GM18907 (cell line): ENCODE results near the gene MARCKSL1.
"Not testable (repeated sequence)": the region's sequence is repeated elsewhere in the genome, so short reads cannot be mapped to it uniquely, and the experiment has no call there.

ENCODE experiments used
- ATAC-seq: cut with Tn5 transposase; IDR thresholded peaks from one replicate; pipeline ENCODE4 v1.9.1; 2021; ENCODE audit warnings: mild to moderate bottlenecking, moderate library complexity; ENCODE audit not compliant: unreplicated experiment

The MARCKSL1 gene

DNA sequence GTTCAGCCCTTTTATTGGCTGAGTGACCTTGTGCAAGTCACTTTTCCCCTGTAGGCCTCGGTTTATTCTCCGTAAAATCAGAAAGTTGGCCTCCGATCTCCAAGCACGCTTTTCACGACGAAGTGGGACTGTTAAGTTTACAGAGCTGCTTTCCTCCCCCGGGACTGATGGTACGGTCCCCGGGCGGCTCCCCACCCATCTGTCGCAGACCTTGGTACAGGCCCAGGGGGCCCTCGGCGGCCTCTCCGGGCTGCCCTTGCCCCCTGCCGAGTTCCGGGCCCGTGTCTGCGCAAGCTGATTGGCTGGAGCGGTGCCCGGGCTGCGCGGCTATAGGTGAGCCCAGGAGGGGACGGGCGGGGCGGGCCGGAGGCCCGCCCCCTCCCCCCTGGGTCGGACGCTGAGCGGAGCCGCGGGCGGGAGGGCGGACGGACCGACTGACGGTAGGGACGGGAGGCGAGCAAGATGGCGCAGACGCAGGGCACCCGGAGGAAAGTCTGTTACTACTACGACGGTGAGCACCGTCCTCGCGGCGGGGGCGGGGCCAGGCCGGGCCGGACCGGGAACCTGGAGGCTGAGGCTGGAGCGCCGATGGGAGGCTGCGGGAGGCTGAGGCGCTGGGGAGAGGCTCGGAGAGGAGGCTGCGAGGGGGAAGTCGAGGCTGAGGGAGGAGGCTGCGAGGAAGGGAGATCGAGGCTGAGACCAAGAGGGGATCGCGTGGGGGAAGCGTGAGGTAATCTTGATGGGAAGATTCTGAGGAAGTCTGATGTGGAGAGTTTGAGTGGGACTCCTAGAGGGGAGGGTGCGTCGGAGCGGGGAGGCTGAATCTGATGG lies 44.1 kb downstream of the MARCKSL1 start, which contains the start of gene HDAC1:
Gene HDAC1 (plus strand): TSS at position 376 of the 831 bp plus-strand sequence. CDS start 87 bp downstream, at position 463.
- ATAC-seq, result peak; percentile 89

DNA sequence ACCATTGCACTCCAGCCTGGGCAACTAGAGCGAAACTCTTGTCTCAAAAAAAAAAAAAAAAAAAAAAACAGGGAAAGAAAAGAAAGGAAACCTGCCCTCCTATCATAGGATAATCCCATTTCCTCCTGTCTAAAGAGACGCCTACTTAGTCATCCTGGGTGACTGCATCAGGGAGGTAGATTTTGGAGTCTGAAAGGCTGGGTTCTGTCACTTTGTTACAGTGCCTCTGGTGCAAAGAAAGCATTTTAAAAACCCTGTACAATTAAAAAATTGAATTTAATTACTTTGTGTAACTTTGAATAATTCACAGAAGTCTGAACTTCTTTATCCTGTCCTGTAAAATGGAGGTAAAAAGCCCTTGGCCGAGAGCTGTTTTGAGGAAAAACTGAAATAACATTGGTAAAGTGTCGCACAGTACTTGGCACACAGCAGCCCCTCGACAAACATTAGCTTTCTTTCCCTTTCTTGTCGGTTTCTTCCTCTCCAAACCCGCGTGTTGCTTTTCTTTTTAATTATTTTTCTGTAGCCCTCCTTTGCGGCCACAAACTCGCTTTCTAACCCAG lies 44.8 kb downstream of the MARCKSL1 start:
- ATAC-seq, result no peak

DNA sequence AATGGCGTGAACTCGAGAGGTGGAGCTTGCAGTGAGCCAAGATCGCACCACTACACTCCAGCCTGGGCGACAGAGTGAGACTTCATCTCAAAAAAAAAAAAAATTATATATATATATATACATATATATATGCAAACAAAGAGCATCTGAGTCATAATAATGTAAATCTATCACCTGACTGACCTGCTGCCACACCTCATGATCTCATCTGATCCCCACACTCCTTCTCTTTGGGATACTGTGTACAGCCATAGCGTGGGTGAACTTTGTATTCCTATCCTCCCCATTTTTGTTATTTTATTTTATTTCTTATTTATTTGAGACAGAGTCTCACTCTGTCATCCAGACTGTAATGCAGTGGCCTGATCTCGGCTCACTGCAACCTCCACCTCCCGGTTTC lies 46.8 kb downstream of the MARCKSL1 start:
- ATAC-seq, result no peak

DNA sequence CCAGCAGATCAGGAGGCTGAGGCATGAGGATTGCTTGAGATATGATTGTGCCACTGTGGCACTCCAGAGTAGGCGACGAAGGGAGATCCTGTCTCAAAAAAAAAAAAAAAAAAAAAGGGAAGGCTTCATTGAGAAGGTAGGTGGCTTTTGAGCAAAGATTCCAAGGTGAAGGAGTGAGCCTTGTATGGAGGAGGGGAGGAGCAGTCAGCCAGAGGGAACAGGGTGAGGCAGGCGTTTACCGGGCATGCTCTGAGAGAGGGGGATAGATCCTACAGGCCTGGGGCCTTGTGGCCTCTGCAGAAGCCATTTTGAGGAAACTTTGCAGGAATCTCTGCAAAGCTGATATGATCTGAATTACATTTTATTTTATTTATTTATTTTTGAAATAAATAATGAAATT lies 49.3 kb downstream of the MARCKSL1 start:
- no peak for ATAC-seq

DNA sequence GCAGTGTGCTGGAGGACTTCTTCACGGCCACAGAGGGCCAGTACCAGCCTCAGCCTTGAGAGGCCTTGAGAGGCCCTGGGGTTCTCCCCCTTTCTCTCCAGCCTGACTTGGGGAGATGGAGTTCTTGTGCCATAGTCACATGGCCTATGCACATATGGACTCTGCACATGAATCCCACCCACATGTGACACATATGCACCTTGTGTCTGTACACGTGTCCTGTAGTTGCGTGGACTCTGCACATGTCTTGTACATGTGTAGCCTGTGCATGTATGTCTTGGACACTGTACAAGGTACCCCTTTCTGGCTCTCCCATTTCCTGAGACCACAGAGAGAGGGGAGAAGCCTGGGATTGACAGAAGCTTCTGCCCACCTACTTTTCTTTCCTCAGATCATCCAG lies 50.4 kb downstream of the MARCKSL1 start:
- ATAC-seq, result no peak

DNA sequence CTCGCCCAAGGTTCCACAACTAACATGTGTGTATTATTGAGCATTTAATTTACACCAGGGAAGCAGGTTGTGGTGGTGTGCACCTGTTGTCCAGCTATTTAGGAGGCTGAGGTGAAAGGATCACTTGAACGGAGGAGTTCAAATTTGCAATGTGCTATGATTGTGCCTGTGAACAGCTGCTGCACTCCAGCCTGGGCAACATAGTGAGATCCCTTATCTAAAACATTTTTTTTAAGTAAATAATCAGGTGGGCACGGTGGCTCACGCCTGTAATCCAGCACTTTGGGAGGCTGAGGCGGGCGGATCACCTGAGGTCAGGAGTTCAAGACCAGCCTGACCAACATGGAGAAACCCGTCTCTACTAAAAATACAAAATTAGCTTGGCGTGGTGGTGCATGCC lies 51.3 kb downstream of the MARCKSL1 start:
- ATAC-seq, result not testable (repeated sequence)
